Measurements from ENCODE around the gene TM9SF1. TPM values are rescaled to one million over a fixed set of nuclear protein-coding genes. Genes with fewer than 3 reads are reported as not detected.
A peak's percentile ranks its signal among the peaks of the same experiment; 100 is the strongest.

Gene TM9SF1
- total RNA-seq, 1 experiment from 2014 or later, result 67.8 TPM

DNA sequence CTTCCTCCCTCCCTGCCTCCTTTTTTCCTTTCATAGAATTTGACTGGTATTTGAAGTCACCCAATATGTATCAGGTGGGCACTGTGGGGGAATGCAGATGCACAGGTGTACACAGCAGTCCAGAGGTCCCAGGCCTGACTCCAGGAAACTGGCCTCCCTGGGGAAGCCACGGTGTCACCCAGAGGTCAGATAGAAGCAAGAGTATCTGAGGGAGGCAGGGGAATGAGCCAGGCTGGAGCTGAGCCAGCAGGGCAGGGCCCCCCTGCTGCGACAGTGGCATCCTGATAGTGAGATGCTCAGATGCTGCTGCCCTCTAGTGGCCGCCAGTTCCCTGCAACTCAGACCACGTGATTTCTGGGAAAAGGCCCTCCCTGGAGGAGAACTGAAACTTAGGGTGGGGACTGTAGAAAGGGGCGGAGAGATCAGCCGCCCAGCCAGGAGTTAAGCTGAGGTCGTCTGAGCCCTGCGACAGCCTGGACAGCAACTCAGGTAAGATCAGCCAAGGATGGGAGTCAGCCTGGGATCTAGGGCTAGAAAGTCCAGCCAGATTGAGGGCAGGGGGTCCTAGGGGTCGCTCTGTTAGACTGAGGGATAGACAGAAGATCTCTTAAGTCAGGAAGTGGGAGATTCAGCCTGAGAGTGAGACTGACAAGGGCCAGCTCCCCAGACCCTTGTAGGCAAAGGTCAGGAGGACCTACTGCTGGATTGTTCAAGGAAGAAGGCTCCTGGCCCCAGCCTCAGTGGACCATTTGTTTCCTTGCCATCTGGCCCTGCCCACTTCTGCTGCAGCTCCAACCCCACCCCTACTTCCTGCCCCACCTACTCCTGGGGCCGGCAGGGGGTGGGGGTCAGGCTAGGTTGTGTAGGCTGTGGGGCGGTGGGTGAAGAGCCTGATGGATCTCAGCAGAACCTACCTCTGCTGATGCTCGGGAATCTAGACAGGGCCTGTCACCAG lies 34.1 kb downstream of the TM9SF1 start, which contains the start of gene IRF9:
Gene IRF9, plus strand, starts transcription at position 416 of the 955 bp plus-strand sequence. CDS start 880 bp downstream, outside the sequence.
- no peaks in the 10 kb centered on the region for H3K9me3 Mint-ChIP-seq (ENCODE audit: unreplicated experiment)
- peak; percentile 95 for DNase-seq (ENCODE audit: unreplicated experiment)
- peak within 1 kb of the TSS; percentile 91 for H3K27ac Mint-ChIP-seq (ENCODE audit: low read depth, unreplicated experiment)
- CTCF ChIA-PET, result interaction anchor here (0.6 to 6.8 kb wide), 35 partner anchors 9 to 1389 kb away, joined by 3 to 141 read pairs (median 4); partner anchors contain the start of genes CARMIL3, CHMP4A, CIDEB and DCAF11
- BruUV-seq (replicated peaks), result TSS peak; percentile 31
- H3K36me3 Mint-ChIP-seq (ENCODE audit: insufficient read depth, unreplicated experiment), result peaks cover 71% of the 10 kb centered on the region
- intact Hi-C loops (cut with micrococcal nuclease), result loop anchor here (1.0 to 5.0 kb wide), 4 partner anchors 14 to 146 kb away; partner anchors contain the start of genes PCK2, PSME2 and RNF31
- H3K4me3 Mint-ChIP-seq (ENCODE audit: unreplicated experiment), result peak within 1 kb of the TSS; percentile 88
- H3K27me3 Mint-ChIP-seq (ENCODE audit: insufficient read depth, unreplicated experiment), result no peaks in the 10 kb centered on the region
- peak; percentile 84 for TF ChIP-seq CTCF (IDR thresholded peaks at IDR 0.05; ENCODE audit: unreplicated experiment)
- POLR2A ChIA-PET, result interaction anchor here (0.7 to 3.7 kb wide), 12 partner anchors 9 to 149 kb away, joined by 3 to 30 read pairs (median 6); partner anchors contain the start of genes DCAF11, EMC9, GMPR2 and IPO4
- peaks cover 11% of the 10 kb centered on the region for H3K4me1 Mint-ChIP-seq (ENCODE audit: insufficient read depth, unreplicated experiment)

- Mint-ChIP-seq H3K4me3 (ENCODE audit: unreplicated experiment) (peak overlapping the region; percentile 88), H3K27me3 (ENCODE audit: insufficient read depth, unreplicated experiment) (no peaks in the 10 kb centered on the region), H3K27ac (ENCODE audit: low read depth, unreplicated experiment) (no peak overlapping the region), H3K4me1 (ENCODE audit: insufficient read depth, unreplicated experiment) (peaks cover 11% of the 10 kb centered on the region), H3K9me3 (ENCODE audit: unreplicated experiment) (no peaks in the 10 kb centered on the region), H3K36me3 (ENCODE audit: insufficient read depth, unreplicated experiment) (peaks cover 75% of the 10 kb centered on the region)
- POLR2A ChIA-PET, result interaction anchor here (0.7 to 3.7 kb wide), 8 partner anchors 9 to 73 kb away, joined by 3 to 30 read pairs (median 10); partner anchors contain the start of genes DCAF11, EMC9, GMPR2 and IPO4
- DNase-seq (ENCODE audit: unreplicated experiment), result no peak
- no peak for TF ChIP-seq CTCF (IDR thresholded peaks at IDR 0.05; ENCODE audit: unreplicated experiment)
- no TSS peak for BruUV-seq (replicated peaks)
- CTCF ChIA-PET, result interaction anchor here (0.7 to 6.8 kb wide), 30 partner anchors 9 to 160 kb away, joined by 3 to 141 read pairs (median 4); partner anchors contain the start of genes CHMP4A, CIDEB, DCAF11 and IPO4
- intact Hi-C loops (cut with micrococcal nuclease), result loop anchor here (2.0 to 5.0 kb wide), 3 partner anchors 14 to 146 kb away; partner anchors contain the start of genes PCK2, PSME2 and RNF31
Observed at GRCh38 chr14:24160499-24160849, 34.8 kb downstream of the TM9SF1 start.

DNA sequence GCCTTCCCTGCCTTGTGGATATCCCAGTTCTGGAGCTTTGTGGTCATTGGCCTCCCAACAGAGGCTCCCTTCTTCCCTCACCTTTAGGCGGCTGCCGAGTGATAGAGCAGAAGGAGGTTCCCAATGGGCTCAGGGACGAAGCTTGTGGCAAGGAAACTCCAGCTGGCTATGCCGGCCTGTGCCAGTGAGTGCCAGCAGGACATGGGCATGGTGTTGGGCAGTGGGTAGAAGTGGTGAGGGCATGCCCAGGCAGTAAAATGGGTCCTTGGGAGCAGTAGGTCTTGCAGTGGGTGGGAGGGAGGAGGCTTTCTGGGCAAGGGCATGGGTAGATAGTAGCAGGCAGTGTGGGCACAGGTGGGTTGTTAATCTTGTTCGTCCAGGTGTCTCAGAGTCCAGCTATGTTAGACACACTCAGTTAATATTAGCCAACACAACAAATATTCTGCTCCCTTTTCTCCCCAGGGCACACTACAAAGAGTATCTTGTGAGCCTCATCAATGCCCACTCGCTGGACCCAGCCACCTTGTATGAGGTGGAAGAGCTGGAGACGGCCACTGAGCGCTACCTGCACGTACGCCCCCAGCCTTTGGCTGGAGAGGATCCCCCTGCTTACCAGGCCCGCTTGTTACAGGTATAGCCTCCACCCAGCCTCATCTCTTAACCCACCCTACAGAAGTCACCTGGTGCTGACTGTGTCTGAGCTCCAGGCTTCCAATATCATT lies 35.3 kb downstream of the TM9SF1 start:
- DNase-seq (ENCODE audit: unreplicated experiment), result no peak
- H3K4me1 Mint-ChIP-seq (ENCODE audit: insufficient read depth, unreplicated experiment), result peaks cover 11% of the 10 kb centered on the region
- no TSS peak for BruUV-seq (replicated peaks)
- CTCF ChIA-PET, result interaction anchor here (0.7 to 6.8 kb wide), 28 partner anchors 10 to 160 kb away, joined by 3 to 141 read pairs (median 5); partner anchors contain the start of genes CHMP4A, CIDEB, DCAF11 and IPO4
- intact Hi-C loops (cut with micrococcal nuclease), result loop anchor here (2.0 to 5.0 kb wide), 3 partner anchors 13 to 145 kb away; partner anchors contain the start of genes PCK2, PSME2 and RNF31
- no peak overlapping the region for H3K4me3 Mint-ChIP-seq (ENCODE audit: unreplicated experiment)
- POLR2A ChIA-PET, result interaction anchor here (0.7 to 3.7 kb wide), 5 partner anchors 10 to 73 kb away, joined by 3 to 30 read pairs (median 5); partner anchors contain the start of genes DCAF11, GMPR2, NRL and PSME2
- H3K36me3 Mint-ChIP-seq (ENCODE audit: insufficient read depth, unreplicated experiment), result peaks cover 75% of the 10 kb centered on the region
- H3K27me3 Mint-ChIP-seq (ENCODE audit: insufficient read depth, unreplicated experiment), result no peaks in the 10 kb centered on the region
- H3K9me3 Mint-ChIP-seq (ENCODE audit: unreplicated experiment), result no peaks in the 10 kb centered on the region
- no peak for TF ChIP-seq CTCF (IDR thresholded peaks at IDR 0.05; ENCODE audit: unreplicated experiment)
- H3K27ac Mint-ChIP-seq (ENCODE audit: low read depth, unreplicated experiment), result no peak overlapping the region

Data from MCF 10A (cell line).